NT2/D1 (cell line): ENCODE data around the gene MEGF6.

Source experiments
- SUZ12 ChIP-seq: IDR thresholded peaks from 2 replicates; pipeline ENCODE4 v1.6.1; 2011; ENCODE audit not compliant: insufficient read length, insufficient read depth; ENCODE audit errors: extremely low read depth
- YY1 ChIP-seq: IDR thresholded peaks from 2 replicates; pipeline ENCODE4 v1.6.1; 2011; ENCODE audit not compliant: insufficient read length, insufficient read depth
- ZNF274 ChIP-seq: IDR thresholded peaks from 2 replicates; pipeline ENCODE4 v1.6.1; 2011; ENCODE audit warnings: mild to moderate bottlenecking, low read depth, low read length

DNA sequence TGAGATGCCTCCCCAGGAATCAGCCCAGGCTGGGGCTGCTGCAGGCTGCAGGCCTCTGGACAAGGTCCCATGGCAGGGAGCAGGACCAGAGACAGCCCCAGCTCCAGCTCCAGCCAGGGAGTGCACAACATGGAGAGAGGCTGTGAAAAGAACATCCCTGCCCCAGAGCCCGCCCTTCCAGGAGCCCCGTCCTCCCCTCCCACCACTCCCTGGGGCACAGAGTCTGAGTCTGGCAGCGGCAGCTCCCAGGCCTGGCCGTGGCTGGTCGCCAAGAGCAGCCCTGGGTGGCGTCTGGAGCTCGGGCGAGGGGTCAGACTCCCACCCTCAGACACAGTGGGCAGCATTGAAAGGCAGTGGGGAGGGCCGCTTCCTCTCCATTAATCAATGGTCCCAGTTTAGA lies 37.8 kb downstream of the MEGF6 start:
- TF ChIP-seq SUZ12, result no peak
- no peak for TF ChIP-seq ZNF274
- TF ChIP-seq YY1, result no peak
